Stomach (tissue), 4 donors: ENCODE results near the gene CDH9.

Experiments used
- CTCF ChIP-seq, 7 experiments: fragments of 450-650 bp in 4 of 7; fragments of 200-600 bp in 3 of 7; sonication (generic) in 3 of 7; IDR thresholded peaks; one replicate each; pipeline ENCODE4 v1.5.1; 2016 to 2019; ENCODE audit warnings: antibody characterized with exemption in 7 of 7, control low read depth in 2 of 7, mild to moderate bottlenecking in 1 of 7
- POLR2A ChIP-seq, 4 donors: fragments of 450-650 bp; IDR thresholded peaks; one replicate each; pipeline ENCODE4 v1.6.1; 2016; ENCODE audit warnings: antibody characterized with exemption in 4 of 4, control low read depth in 2 of 4, mild to moderate bottlenecking in 1 of 4, moderate library complexity in 1 of 4

DNA sequence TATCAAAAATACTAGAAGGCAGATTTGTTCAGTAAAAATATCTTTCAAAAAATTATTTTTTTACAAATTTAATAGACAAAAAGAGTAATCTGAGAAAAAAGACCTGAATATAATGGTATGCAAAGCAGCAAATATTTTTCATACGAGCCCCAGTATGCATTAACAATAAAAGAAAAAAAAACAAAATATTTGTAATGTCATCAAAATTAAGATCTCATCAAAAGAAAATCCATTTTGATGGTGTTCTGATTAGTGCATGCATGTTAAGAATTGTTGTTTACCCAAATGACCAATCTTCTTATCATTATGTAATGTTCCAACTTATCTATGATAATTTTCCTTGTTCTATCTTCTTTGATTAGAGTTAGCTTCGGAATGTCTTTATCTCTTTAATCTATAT lies 106.1 kb downstream of the CDH9 start:
- TF ChIP-seq CTCF (IDR thresholded peaks at IDR 0.05) (no peak), POLR2A (IDR thresholded peaks at IDR 0.05) (no peak)
